ENCODE measurements around the gene ONECUT3.

The ONECUT3 gene

GRCh38 chr19:1819341-1820255 is 66.3 kb downstream of the ONECUT3 start:
- no peak for DNase-seq (ENCODE audit: low read depth)
- no peak for TF ChIP-seq CTCF (conservative IDR thresholded peaks at IDR 0.05; ENCODE audit: low read depth, low read length)
- H3K4me3 ChIP-seq (ENCODE audit: low read length), result no peak overlapping the region

GRCh38 chr19:1822210-1822609 is 68.9 kb downstream of the ONECUT3 start:
- TF ChIP-seq CTCF (conservative IDR thresholded peaks at IDR 0.05; ENCODE audit: low read depth, low read length), result no peak
- DNase-seq (ENCODE audit: low read depth), result no peak
- H3K4me3 ChIP-seq (ENCODE audit: low read length), result no peak overlapping the region

GRCh38 chr19:1823020-1823419 is 69.7 kb downstream of the ONECUT3 start:
- no peak overlapping the region for H3K4me3 ChIP-seq (ENCODE audit: low read length)
- TF ChIP-seq CTCF (conservative IDR thresholded peaks at IDR 0.05; ENCODE audit: low read depth, low read length), result no peak
- DNase-seq (ENCODE audit: low read depth), result no peak

- no peak for DNase-seq (ENCODE audit: low read depth)
- no peak for TF ChIP-seq CTCF (conservative IDR thresholded peaks at IDR 0.05; ENCODE audit: low read depth, low read length)
- H3K4me3 ChIP-seq (ENCODE audit: low read length), result no peak overlapping the region
Observed at GRCh38 chr19:1823539-1824251, 70.4 kb downstream of the ONECUT3 start.

GRCh38 chr19:1824252-1824622 is 70.9 kb downstream of the ONECUT3 start:
- no peak overlapping the region for H3K4me3 ChIP-seq (ENCODE audit: low read length)
- TF ChIP-seq CTCF (conservative IDR thresholded peaks at IDR 0.05; ENCODE audit: low read depth, low read length), result no peak
- DNase-seq (ENCODE audit: low read depth), result no peak

GRCh38 chr19:1825909-1826556 is 72.7 kb downstream of the ONECUT3 start:
- H3K4me3 ChIP-seq (ENCODE audit: low read length), result no peak overlapping the region
- DNase-seq (ENCODE audit: low read depth), result peak; percentile 6
- peak; percentile 89 for TF ChIP-seq CTCF (conservative IDR thresholded peaks at IDR 0.05; ENCODE audit: low read depth, low read length)
